Measurements from ENCODE around the gene TXNL4B. TPM values are rescaled to one million over a fixed set of nuclear protein-coding genes. Genes with fewer than 3 reads are reported as not detected.
A peak's percentile ranks its signal among the peaks of the same experiment; 100 is the strongest.

The TXNL4B gene
- total and polyA plus RNA-seq, 4 donors, result 5.0 to 11.6 (median 7.5) TPM

- Histone ChIP-seq H3K27ac (ENCODE audit: low read depth in 1 of 2, low read length in 2 of 2) (peak overlapping the region; percentile 88 to 95), H3K4me3 (ENCODE audit: low read depth in 1 of 3, low read length in 3 of 3) (no peak overlapping the region), H3K36me3 (ENCODE audit: control insufficient read depth in 4 of 4, insufficient read depth in 3 of 4, low read depth in 1 of 4, low read length in 3 of 4) (no peaks in the 10 kb centered on the region), H3K4me1 (ENCODE audit: control insufficient read depth in 4 of 4, insufficient read depth in 4 of 4, low read length in 3 of 4) (peaks cover 6 to 47% (median 21%) of the 10 kb centered on the region in 4 donors), H3K27me3 (ENCODE audit: control insufficient read depth in 4 of 4, insufficient read depth in 4 of 4, low read length in 3 of 4) (no peaks in the 10 kb centered on the region), H3K9me3 (ENCODE audit: control insufficient read depth in 4 of 4, low read length in 3 of 4) (peaks cover 0 to 2% (median 0%) of the 10 kb centered on the region in 4 donors), H3K9ac (ENCODE audit: low read depth in 1 of 2, low read length in 2 of 2) (peak overlapping the region in 1 of 2 donors; percentile 36)
- no peak for DNase-seq (ENCODE audit: low spot score)
- TF ChIP-seq GABPA (IDR thresholded peaks at IDR 0.05 in 1 of 2, conservative IDR thresholded peaks at IDR 0.05 in 1 of 2) (no peak), JUND (IDR thresholded peaks at IDR 0.05) (no peak), FOXA1 (IDR thresholded peaks at IDR 0.05) (no peak), YY1 (IDR thresholded peaks at IDR 0.05) (no peak), HNF4G (IDR thresholded peaks at IDR 0.05) (no peak), RAD21 (IDR thresholded peaks at IDR 0.05) (no peak), MAX (IDR thresholded peaks at IDR 0.05) (no peak), HNF4A (conservative IDR thresholded peaks at IDR 0.05) (no peak), NR2F2 (IDR thresholded peaks at IDR 0.05) (no peak), CTCF (IDR thresholded peaks at IDR 0.05; ENCODE audit: low read depth, low read length, missing input control) (no peak), EGR1 (IDR thresholded peaks at IDR 0.05; ENCODE audit: low read depth in 2 of 2) (no peak), ZBTB33 (IDR thresholded peaks at IDR 0.05) (no peak), ATF3 (IDR thresholded peaks at IDR 0.05) (no peak)
- WGBS, result 47% methylated on average over 6 of the region's 6 CpGs
These were observed 49.1 kb downstream of the TXNL4B start for GRCh38 chr16:72044296-72044695.

GRCh38 chr16:72043539-72043938 is 49.9 kb downstream of the TXNL4B start:
- Histone ChIP-seq H3K9me3 (ENCODE audit: control insufficient read depth in 4 of 4, low read length in 3 of 4) (no peaks in the 10 kb centered on the region), H3K9ac (ENCODE audit: low read depth in 1 of 2, low read length in 2 of 2) (peak overlapping the region in 1 of 2 donors; percentile 52), H3K4me1 (ENCODE audit: control insufficient read depth in 4 of 4, insufficient read depth in 4 of 4, low read length in 3 of 4) (peaks cover 6 to 47% (median 21%) of the 10 kb centered on the region in 4 donors), H3K36me3 (ENCODE audit: control insufficient read depth in 4 of 4, insufficient read depth in 3 of 4, low read depth in 1 of 4, low read length in 3 of 4) (peaks cover 0 to 3% (median 0%) of the 10 kb centered on the region in 4 donors), H3K27me3 (ENCODE audit: control insufficient read depth in 4 of 4, insufficient read depth in 4 of 4, low read length in 3 of 4) (no peaks in the 10 kb centered on the region), H3K27ac (ENCODE audit: low read depth in 1 of 2, low read length in 2 of 2) (peak overlapping the region; percentile 88 to 95), H3K4me3 (ENCODE audit: low read depth in 1 of 3, low read length in 3 of 3) (no peak overlapping the region)
- 51% methylated on average over 1 of the region's 1 CpG for WGBS
- TF ChIP-seq RXRA (IDR thresholded peaks at IDR 0.05) (no peak), FOXA1 (IDR thresholded peaks at IDR 0.05) (no peak), RAD21 (IDR thresholded peaks at IDR 0.05) (no peak), YY1 (IDR thresholded peaks at IDR 0.05) (no peak), GABPA (IDR thresholded peaks at IDR 0.05 in 1 of 2, conservative IDR thresholded peaks at IDR 0.05 in 1 of 2) (no peak), ATF3 (IDR thresholded peaks at IDR 0.05) (no peak), SP1 (IDR thresholded peaks at IDR 0.05) (no peak), TAF1 (conservative IDR thresholded peaks at IDR 0.05) (no peak), REST (IDR thresholded peaks at IDR 0.05) (no peak), HNF4G (IDR thresholded peaks at IDR 0.05) (no peak), MAX (IDR thresholded peaks at IDR 0.05) (no peak), EGR1 (IDR thresholded peaks at IDR 0.05; ENCODE audit: low read depth in 2 of 2) (no peak), ZBTB33 (IDR thresholded peaks at IDR 0.05) (no peak), FOXA2 (IDR thresholded peaks at IDR 0.05) (no peak)
- DNase-seq (ENCODE audit: low spot score), result no peak
